Psoas muscle (tissue), 8 donors: ENCODE results near the gene PIGH. TPM values are rescaled to one million over a fixed set of nuclear protein-coding genes. Genes with fewer than 3 reads are reported as not detected.
"Not testable (repeated sequence)": the region's sequence is repeated elsewhere in the genome, so short reads cannot be mapped to it uniquely, and the experiment has no call there.

Experiments
- ATAC-seq, 4 donors: fragments of 200-7000 bp; cut with Tn5 transposase; one replicate each; pipeline ENCODE4 v1.9.1; 2020; ENCODE audit warnings: moderate library complexity in 3 of 4, mild to moderate bottlenecking in 2 of 4
- DNase-seq, 2 donors: peaks; one replicate each; pipeline ENCODE4 v3.0.0-alpha.2; 2020
- H3K27ac ChIP-seq: fragments of 200-600 bp; one replicate; pipeline ENCODE4 v1.8.0; 2022
- H3K27me3 ChIP-seq, 3 donors: fragments of 200-600 bp in 1 of 3; one replicate each; pipeline versions ENCODE4 v1.6.1 to v1.8.0; 2013 to 2022; ENCODE audit warnings: low read length in 2 of 3, mild to moderate bottlenecking in 2 of 3, moderate library complexity in 1 of 3; ENCODE audit not compliant: insufficient read depth in 3 of 3
- H3K36me3 ChIP-seq, 2 donors: fragments of 200-600 bp in 1 of 2; one replicate each; pipeline versions ENCODE4 v1.6.1 to v1.8.0; 2013 to 2022; ENCODE audit warnings: low read depth in 1 of 2, mild to moderate bottlenecking in 1 of 2, moderate library complexity in 1 of 2; ENCODE audit not compliant: insufficient read depth in 1 of 2
- H3K4me1 ChIP-seq: fragments of 200-600 bp; one replicate; pipeline ENCODE4 v1.8.0; 2022
- H3K4me3 ChIP-seq: fragments of 200-600 bp; one replicate; pipeline ENCODE4 v1.8.0; 2022; ENCODE audit warnings: mild to moderate bottlenecking
- H3K9me3 ChIP-seq: fragments of 200-600 bp; one replicate; pipeline ENCODE4 v1.8.0; 2022
- WGBS, 3 donors: extraction: QIAGEN DNeasy Blood & Tissue Kit; methylation state at CpG; one replicate each; pipeline versions ENCODE4 v1.1.6 to v1.1.7; 2013; 5-methylcytosine and 5-hydroxymethylcytosine counted together
- intact Hi-C, 2 donors: fragments of 100-400 bp; cut with DNase I; formaldehyde crosslinking; loops; one replicate each; pipeline versions ENCODE4 v1.11.0 to v1.14.2; 2022
- polyA plus RNA-seq, 3 donors: library from polyadenylated mRNA; stranded (reverse); fragments of 200-250 nt; gene quantifications; one replicate each; pipeline ENCODE4 v1.2.3, GENCODE V29; 2013
- total RNA-seq, 4 donors: library from RNA; stranded (reverse); fragmentation: NEBNext Ultra II Directional in 2 of 4; extraction: Animal tissue kit (Norgen Biotek cat#: 25700) in 2 of 4; gene quantifications; one replicate each; pipeline versions ENCODE4 v1.2.1 to v1.2.4, GENCODE V29; 2021 to 2023
- TF ChIP-seq, protein P1 (sequence below): fragments of 200-600 bp; IDR thresholded peaks from one replicate; pipeline ENCODE4 v1.8.0; 2022; ENCODE audit warnings: antibody characterized with exemption
- donor health status: healthy with polysubstance abuse.
- donor health status: DM: no; HTN: no; CAD: no; lungs with moderate emphysema.
- donor health status: Bipolar disorder and iron deficiency.
- donor health status: healthy.
- donor health status: DM: yes; HTN: yes; CAD: no.
- donor health status: DM: no; HTN: no; CAD: no.
- donor health status: DM: no; HTN: no; CAD: no.
- donor health status: DM: yes; HTN: yes; CAD: no.

The PIGH gene
- total and polyA plus RNA-seq, 7 donors, result 12.3 to 50.6 (median 25.2) TPM

DNA sequence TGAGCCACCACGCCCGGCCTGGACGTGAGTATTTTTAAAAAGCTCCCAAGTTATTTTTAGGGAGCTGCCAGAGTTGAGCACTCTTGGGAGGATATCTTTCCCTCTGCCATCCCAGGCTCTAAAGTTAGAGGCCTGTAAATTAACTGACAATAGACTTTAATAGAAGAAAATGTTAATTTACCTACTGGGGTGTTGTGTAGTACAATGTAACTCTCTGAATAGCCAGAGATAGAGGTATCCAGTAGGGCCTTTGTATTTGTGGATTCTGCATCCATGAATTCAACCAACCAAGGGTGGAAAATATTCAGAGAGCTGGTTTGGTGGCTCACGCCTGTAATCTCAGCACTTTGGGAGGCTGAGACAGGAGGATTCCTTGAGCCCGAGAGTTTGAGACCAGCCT lies 7.6 kb upstream of the PIGH start:
- TF ChIP-seq, protein P1, sequence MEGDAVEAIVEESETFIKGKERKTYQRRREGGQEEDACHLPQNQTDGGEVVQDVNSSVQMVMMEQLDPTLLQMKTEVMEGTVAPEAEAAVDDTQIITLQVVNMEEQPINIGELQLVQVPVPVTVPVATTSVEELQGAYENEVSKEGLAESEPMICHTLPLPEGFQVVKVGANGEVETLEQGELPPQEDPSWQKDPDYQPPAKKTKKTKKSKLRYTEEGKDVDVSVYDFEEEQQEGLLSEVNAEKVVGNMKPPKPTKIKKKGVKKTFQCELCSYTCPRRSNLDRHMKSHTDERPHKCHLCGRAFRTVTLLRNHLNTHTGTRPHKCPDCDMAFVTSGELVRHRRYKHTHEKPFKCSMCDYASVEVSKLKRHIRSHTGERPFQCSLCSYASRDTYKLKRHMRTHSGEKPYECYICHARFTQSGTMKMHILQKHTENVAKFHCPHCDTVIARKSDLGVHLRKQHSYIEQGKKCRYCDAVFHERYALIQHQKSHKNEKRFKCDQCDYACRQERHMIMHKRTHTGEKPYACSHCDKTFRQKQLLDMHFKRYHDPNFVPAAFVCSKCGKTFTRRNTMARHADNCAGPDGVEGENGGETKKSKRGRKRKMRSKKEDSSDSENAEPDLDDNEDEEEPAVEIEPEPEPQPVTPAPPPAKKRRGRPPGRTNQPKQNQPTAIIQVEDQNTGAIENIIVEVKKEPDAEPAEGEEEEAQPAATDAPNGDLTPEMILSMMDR, result no peak
- 78 to 88% (median 80%) methylated on average over 5 of the region's 5 CpGs for WGBS, 3 donors

GRCh38 chr14:67602995-67603545 lies 3.0 kb upstream of the PIGH start:
- peaks cover 5% of the 10 kb centered on the region for H3K4me1 ChIP-seq
- H3K36me3 ChIP-seq, result no peaks in the 10 kb centered on the region
- H3K27me3 ChIP-seq, result no peaks in the 10 kb centered on the region
- no peak overlapping the region for H3K27ac ChIP-seq
- DNase-seq (no peak), ATAC-seq (no peak)
- TF ChIP-seq, protein P1, result no peak
- no peak overlapping the region for H3K4me3 ChIP-seq
- 71 to 72% (median 71%) methylated on average over 5 of the region's 5 CpGs for WGBS, 3 donors
- no peaks in the 10 kb centered on the region for H3K9me3 ChIP-seq
- intact Hi-C loops, result no loop called here

More for the DNA sequence above, 7.6 kb upstream of the PIGH start:
- peaks cover 0 to 3% (median 0%) of the 10 kb centered on the region in 3 donors for H3K27me3 ChIP-seq
- no peak overlapping the region for H3K27ac ChIP-seq
- H3K36me3 ChIP-seq, result no peaks in the 10 kb centered on the region
- DNase-seq (no peak), ATAC-seq (no peak)
- H3K4me3 ChIP-seq, result no peak overlapping the region
- no peaks in the 10 kb centered on the region for H3K4me1 ChIP-seq
- no peaks in the 10 kb centered on the region for H3K9me3 ChIP-seq
- intact Hi-C loops, result no loop called here

DNA sequence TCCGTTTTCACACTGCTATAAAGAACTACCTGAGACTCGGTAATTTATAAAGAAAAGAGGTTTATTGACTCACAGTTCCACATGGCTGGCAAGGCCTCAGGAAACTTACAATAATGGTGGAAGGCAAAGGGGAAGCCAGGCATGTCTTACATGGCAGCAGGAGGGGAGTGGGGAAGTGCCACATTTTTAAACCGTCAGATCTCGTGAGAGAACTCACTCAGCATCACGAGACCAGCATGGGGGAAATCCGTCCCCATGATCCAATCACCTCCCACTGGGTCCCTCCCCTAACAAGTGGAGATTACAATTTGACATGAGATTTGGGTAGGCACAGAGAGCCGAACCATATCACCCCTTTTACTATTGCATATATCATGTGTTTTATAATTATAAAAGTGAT lies 2.0 kb upstream of the PIGH start:
- 56 to 64% (median 60%) methylated on average over 7 of the region's 7 CpGs for whole genome bisulfite sequencing, 3 donors
- no peaks in the 10 kb centered on the region for H3K27me3 ChIP-seq

DNA sequence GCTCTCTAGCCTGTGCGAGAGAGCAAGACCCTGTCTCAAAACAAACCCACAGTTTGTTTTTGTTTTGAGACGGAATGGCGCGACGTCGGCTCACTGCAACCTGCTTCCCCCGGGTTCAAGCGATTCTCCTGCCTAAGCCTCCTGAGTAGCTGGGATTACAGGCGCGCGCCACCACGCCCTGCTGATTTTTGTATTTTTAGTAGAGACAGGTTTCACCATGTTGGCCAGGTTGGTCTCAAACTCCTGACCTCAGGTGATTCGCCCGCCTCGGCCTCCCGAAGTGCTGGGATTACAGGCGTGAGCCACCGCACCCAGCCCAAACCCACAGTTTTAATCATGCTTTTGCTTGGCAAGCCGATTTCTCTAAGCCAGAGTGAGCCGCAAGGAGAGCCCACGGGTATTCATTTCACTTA lies 500 bp upstream of the PIGH start:
- H3K27me3 ChIP-seq, H3K36me3 ChIP-seq, intact Hi-C loops, H3K9me3 ChIP-seq, DNase-seq, H3K4me1 ChIP-seq, ATAC-seq: not testable (repeated sequence)
- Histone ChIP-seq H3K4me3 (peak overlapping the region; percentile 95), H3K27ac (peak overlapping the region; percentile 93)
- 83 to 87% (median 85%) methylated on average over 21 of the region's 21 CpGs for WGBS, 3 donors

More for the DNA sequence above, 2.0 kb upstream of the PIGH start:
- H3K36me3 ChIP-seq, result no peaks in the 10 kb centered on the region
- ATAC-seq (no peak), DNase-seq (no peak)
- H3K9me3 ChIP-seq, result no peaks in the 10 kb centered on the region
- intact Hi-C loops, result no loop called here
- peaks cover 5% of the 10 kb centered on the region for H3K4me1 ChIP-seq
- H3K4me3 ChIP-seq, result no peak overlapping the region
- TF ChIP-seq, protein P1, result no peak
- H3K27ac ChIP-seq, result no peak overlapping the region

DNA sequence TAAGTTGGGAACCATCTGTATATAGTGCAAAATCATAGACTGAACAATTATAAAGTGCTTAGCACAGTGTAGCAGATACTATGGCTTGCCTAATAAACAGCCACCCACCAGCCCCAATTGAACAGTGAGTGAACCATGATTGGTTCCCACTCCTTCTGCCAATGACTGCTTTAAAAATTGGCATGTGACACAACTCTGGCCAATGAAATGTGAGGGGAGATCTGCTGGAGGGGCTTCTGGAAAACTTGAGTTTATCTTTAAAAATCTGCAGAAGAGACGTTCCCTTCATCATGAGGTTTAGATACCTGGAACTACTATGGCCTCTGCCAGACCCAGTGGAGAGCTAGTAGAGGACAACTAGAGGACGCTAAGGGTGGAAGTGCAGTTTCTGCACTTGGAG lies 4.7 kb downstream of the PIGH start:
- H3K27ac ChIP-seq, result no peak overlapping the region
- intact Hi-C loops, result no loop called here
- TF ChIP-seq, protein P1, result no peak
- DNase-seq (no peak), ATAC-seq (no peak)
- no peak overlapping the region for H3K4me3 ChIP-seq
- no peaks in the 10 kb centered on the region for H3K9me3 ChIP-seq
- 87 to 93% (median 93%) methylated on average over 2 of the region's 2 CpGs for WGBS, 3 donors
- H3K36me3 ChIP-seq, result peaks cover 0 to 51% of the 10 kb centered on the region in 2 donors
- peaks cover 5% of the 10 kb centered on the region for H3K4me1 ChIP-seq
- H3K27me3 ChIP-seq, result no peaks in the 10 kb centered on the region

GRCh38 chr14:67593650-67594049 lies 6.4 kb downstream of the PIGH start:
- H3K27ac ChIP-seq, H3K4me1 ChIP-seq, intact Hi-C loops, H3K4me3 ChIP-seq, H3K27me3 ChIP-seq, ATAC-seq, H3K9me3 ChIP-seq, DNase-seq: not testable (repeated sequence)
- peaks cover 0 to 69% of the 10 kb centered on the region in 2 donors for H3K36me3 ChIP-seq
- WGBS, 3 donors, result 0% methylated on average over 1 of the region's 1 CpG
